IMR-90 (cell line): Measurements from ENCODE around the gene PFKL.

Experiments used
- CEBPB ChIP-seq: IDR thresholded peaks from 2 replicates; pipeline ENCODE4 v1.6.1; 2012; ENCODE audit warnings: low read depth, low read length, improper control_type of control experiment
- CTCF ChIP-seq: conservative IDR thresholded peaks from 2 replicates; pipeline ENCODE4 v1.5.1; 2012; ENCODE audit warnings: mild to moderate bottlenecking, low read depth, low read length, improper control_type of control experiment
- MAZ ChIP-seq: IDR thresholded peaks from 2 replicates; pipeline ENCODE4 v1.6.1; 2012; ENCODE audit warnings: low read depth, mild to moderate bottlenecking, low read length, improper control_type of control experiment, moderate library complexity, borderline replicate concordance
- MXI1 ChIP-seq: IDR thresholded peaks from 2 replicates; pipeline ENCODE4 v1.6.1; 2012; ENCODE audit warnings: low read depth, mild to moderate bottlenecking, low read length, moderate library complexity, borderline replicate concordance
- POLR2A ChIP-seq: IDR thresholded peaks from 2 replicates; pipeline ENCODE4 v1.6.1; 2012; ENCODE audit warnings: mild to moderate bottlenecking, low read depth, low read length
- RAD21 ChIP-seq: IDR thresholded peaks from 2 replicates; pipeline ENCODE4 v1.6.1; 2012; ENCODE audit warnings: low read length, improper control_type of control experiment
- RCOR1 ChIP-seq: IDR thresholded peaks from 2 replicates; pipeline ENCODE4 v1.6.1; 2012; ENCODE audit warnings: mild to moderate bottlenecking, low read length, improper control_type of control experiment; ENCODE audit not compliant: insufficient replicate concordance

- TF ChIP-seq POLR2A = no peak
- no peak for TF ChIP-seq CTCF
- no peak for TF ChIP-seq MAZ
- TF ChIP-seq RCOR1 = no peak
- TF ChIP-seq MXI1 = no peak
- TF ChIP-seq RAD21 = no peak
- no peak for TF ChIP-seq CEBPB
Measured at GRCh38 chr21:44374601-44375280, 74.9 kb downstream of the PFKL start.
